Activated T-cell treated with anti-CD3 and anti-CD28 coated beads for 24 hours (primary cell): ENCODE data around the gene COL25A1.

ENCODE experiments used
- DNase-seq: peaks from one replicate; pipeline ENCODE4 v3.0.0-alpha.2; 2020; ENCODE audit warnings: low read depth

Gene COL25A1

GRCh38 chr4:109291707-109292238, 10.7 kb downstream of the COL25A1 start:
- no peak for DNase-seq

- DNase-seq: no peak
Measured at GRCh38 chr4:109290918-109291317, 11.5 kb downstream of the COL25A1 start.

- no peak for DNase-seq
Measured at GRCh38 chr4:109278594-109279031, 23.8 kb downstream of the COL25A1 start.

GRCh38 chr4:109276482-109277095, 25.9 kb downstream of the COL25A1 start:
- DNase-seq: no peak

- no peak for DNase-seq
Measured at GRCh38 chr4:109275066-109275745, 27.3 kb downstream of the COL25A1 start.

- DNase-seq: no peak
Measured at GRCh38 chr4:109266891-109267290, 35.6 kb downstream of the COL25A1 start.

GRCh38 chr4:109266236-109266635, 36.2 kb downstream of the COL25A1 start:
- DNase-seq: no peak

- no peak for DNase-seq
Measured at GRCh38 chr4:109263721-109264120, 38.7 kb downstream of the COL25A1 start.

GRCh38 chr4:109256818-109257217, 45.6 kb downstream of the COL25A1 start:
- DNase-seq: no peak

GRCh38 chr4:109254845-109255244, 47.6 kb downstream of the COL25A1 start:
- no peak for DNase-seq

- DNase-seq: no peak
Measured at GRCh38 chr4:109251396-109251795, 51.1 kb downstream of the COL25A1 start.

- DNase-seq: no peak
Measured at GRCh38 chr4:109248322-109248900, 54.0 kb downstream of the COL25A1 start.

- no peak for DNase-seq
Measured at GRCh38 chr4:109243871-109244270, 58.6 kb downstream of the COL25A1 start.

- no peak for DNase-seq
Measured at GRCh38 chr4:109238746-109239145, 63.7 kb downstream of the COL25A1 start.

- DNase-seq: no peak
Measured at GRCh38 chr4:109235683-109236082, 66.8 kb downstream of the COL25A1 start.

GRCh38 chr4:109234596-109234995, 67.9 kb downstream of the COL25A1 start:
- no peak for DNase-seq

GRCh38 chr4:109233570-109233969, 68.9 kb downstream of the COL25A1 start:
- no peak for DNase-seq

- DNase-seq: no peak
Measured at GRCh38 chr4:109232681-109233080, 69.8 kb downstream of the COL25A1 start.

GRCh38 chr4:109231331-109231730, 71.1 kb downstream of the COL25A1 start:
- DNase-seq: no peak

GRCh38 chr4:109229028-109229427, 73.4 kb downstream of the COL25A1 start:
- no peak for DNase-seq

- DNase-seq: no peak
Measured at GRCh38 chr4:109218288-109218687, 84.2 kb downstream of the COL25A1 start.

GRCh38 chr4:109216085-109216696, 86.3 kb downstream of the COL25A1 start:
- no peak for DNase-seq

- DNase-seq: no peak
Measured at GRCh38 chr4:109215506-109215905, 87.0 kb downstream of the COL25A1 start.
